Gastrocnemius medialis (tissue), 4 donors: ENCODE measurements around the gene NUBP2.

Experiments
- POLR2A ChIP-seq, 2 donors: fragments of 450-650 bp; IDR thresholded peaks; one replicate each; pipeline ENCODE4 v1.6.1; 2017; ENCODE audit warnings: antibody characterized with exemption in 2 of 2, mild to moderate bottlenecking in 2 of 2, moderate library complexity in 2 of 2
- TF ChIP-seq, protein P1 (sequence below), 5 experiments: fragments of 450-650 bp in 3 of 5; fragments of 200-600 bp in 2 of 5; sonication (generic) in 2 of 5; IDR thresholded peaks in 4 of 5; conservative IDR thresholded peaks in 1 of 5; 1 replicate in 4 of 5; 2 replicates in 1 of 5; pipeline ENCODE4 v1.5.1; 2016 to 2019; ENCODE audit warnings: antibody characterized with exemption in 5 of 5, mild to moderate bottlenecking in 3 of 5, moderate library complexity in 3 of 5

DNA sequence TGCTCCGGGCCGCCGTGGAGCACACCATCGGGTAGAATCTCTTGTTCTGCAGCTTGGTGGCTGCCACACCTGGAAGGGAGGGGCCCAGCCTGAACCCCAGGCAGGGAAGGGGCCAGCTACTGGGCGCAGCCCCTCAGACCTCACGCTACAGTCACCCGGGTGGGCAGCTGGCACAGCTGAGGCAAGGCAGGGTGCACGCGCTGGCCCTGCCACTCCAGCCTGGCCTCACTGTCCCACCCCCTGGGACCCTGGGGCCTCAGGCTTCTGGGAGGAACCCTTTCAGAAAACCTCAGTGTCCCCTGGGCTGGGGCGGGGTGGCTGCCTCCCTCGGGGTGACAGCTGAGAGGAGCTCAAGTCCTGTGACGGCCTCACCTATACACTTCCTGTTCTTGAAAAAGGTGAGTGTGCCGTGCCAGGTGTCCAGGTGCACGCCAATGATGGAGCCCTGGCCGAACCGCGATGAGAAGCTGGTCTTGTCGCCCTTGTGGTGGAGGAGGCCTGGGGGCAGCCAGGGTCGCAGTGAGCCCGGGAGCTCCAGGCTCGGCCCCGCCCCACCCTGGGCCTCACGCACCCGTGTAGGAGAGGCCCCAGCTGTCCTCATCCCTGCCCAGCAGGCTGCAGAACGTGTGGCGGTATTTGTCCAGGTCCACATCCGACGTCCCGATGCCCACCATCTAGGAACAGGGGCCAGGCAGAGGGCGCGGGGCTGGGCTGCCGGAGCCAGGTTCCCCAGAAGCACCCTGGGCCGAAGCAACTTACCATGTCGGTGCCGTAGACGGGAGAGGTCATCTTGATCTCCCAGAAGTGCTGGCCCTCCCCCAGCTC is 5.2 kb upstream of the NUBP2 start:
- no peak for TF ChIP-seq POLR2A (IDR thresholded peaks at IDR 0.05)
- TF ChIP-seq, protein P1, sequence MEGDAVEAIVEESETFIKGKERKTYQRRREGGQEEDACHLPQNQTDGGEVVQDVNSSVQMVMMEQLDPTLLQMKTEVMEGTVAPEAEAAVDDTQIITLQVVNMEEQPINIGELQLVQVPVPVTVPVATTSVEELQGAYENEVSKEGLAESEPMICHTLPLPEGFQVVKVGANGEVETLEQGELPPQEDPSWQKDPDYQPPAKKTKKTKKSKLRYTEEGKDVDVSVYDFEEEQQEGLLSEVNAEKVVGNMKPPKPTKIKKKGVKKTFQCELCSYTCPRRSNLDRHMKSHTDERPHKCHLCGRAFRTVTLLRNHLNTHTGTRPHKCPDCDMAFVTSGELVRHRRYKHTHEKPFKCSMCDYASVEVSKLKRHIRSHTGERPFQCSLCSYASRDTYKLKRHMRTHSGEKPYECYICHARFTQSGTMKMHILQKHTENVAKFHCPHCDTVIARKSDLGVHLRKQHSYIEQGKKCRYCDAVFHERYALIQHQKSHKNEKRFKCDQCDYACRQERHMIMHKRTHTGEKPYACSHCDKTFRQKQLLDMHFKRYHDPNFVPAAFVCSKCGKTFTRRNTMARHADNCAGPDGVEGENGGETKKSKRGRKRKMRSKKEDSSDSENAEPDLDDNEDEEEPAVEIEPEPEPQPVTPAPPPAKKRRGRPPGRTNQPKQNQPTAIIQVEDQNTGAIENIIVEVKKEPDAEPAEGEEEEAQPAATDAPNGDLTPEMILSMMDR (IDR thresholded peaks at IDR 0.05 in 4 of 5, conservative IDR thresholded peaks at IDR 0.05 in 1 of 5) = no peak
